Esophagus squamous epithelium (tissue), 5 donors: ENCODE results near the gene LSP1. TPM values are rescaled to one million over a fixed set of nuclear protein-coding genes. Genes with fewer than 3 reads are reported as not detected.

ENCODE experiments used
- DNase-seq: peaks from one replicate; lab custom pipeline; 2025; lab: John Stamatoyannopoulos, UW
- H3K27ac ChIP-seq, 4 donors: fragments of 200-600 bp; sonication (generic); one replicate each; pipeline ENCODE4 v1.5.1; 2016 to 2019; ENCODE audit warnings: mild to moderate bottlenecking in 1 of 4
- H3K27me3 ChIP-seq, 4 donors: fragments of 200-600 bp; sonication (generic); 1 replicate in 3 of 4; 2 replicates in 1 of 4; pipeline versions ENCODE4 v1.5.1 to v1.6.0; 2017 to 2021; ENCODE audit warnings: antibody characterized with exemption in 1 of 4
- H3K36me3 ChIP-seq, 3 donors: fragments of 200-600 bp; sonication (generic); one replicate each; pipeline ENCODE4 v1.5.1; 2016 to 2019
- H3K4me1 ChIP-seq, 3 donors: fragments of 200-600 bp; sonication (generic); one replicate each; pipeline ENCODE4 v1.5.1; 2017 to 2019
- H3K4me3 ChIP-seq, 4 donors: fragments of 200-600 bp; sonication (generic); 1 replicate in 3 of 4; 2 replicates in 1 of 4; pipeline ENCODE4 v1.5.1; 2016 to 2019; ENCODE audit warnings: mild to moderate bottlenecking in 2 of 4, moderate library complexity in 1 of 4
- H3K9me3 ChIP-seq, 3 donors: fragments of 200-600 bp; sonication (generic); one replicate each; pipeline ENCODE4 v1.5.1; 2016 to 2019
- POLR2A ChIP-seq, 4 donors: fragments of 450-650 bp; IDR thresholded peaks; one replicate each; pipeline ENCODE4 v1.6.1; 2017; ENCODE audit warnings: antibody characterized with exemption in 4 of 4, mild to moderate bottlenecking in 4 of 4, moderate library complexity in 3 of 4
- WGBS, 2 donors: methylation state at CpG; one replicate each; pipeline ENCODE4 v1.1.5; 2018; 5-methylcytosine and 5-hydroxymethylcytosine counted together
- intact Hi-C: fragments of 100-400 bp; cut with DNase I; formaldehyde crosslinking; loops from one replicate; pipeline ENCODE4 v1.15.0; 2022
- total RNA-seq, 4 donors: library from RNA; depleted of rRNA; stranded (reverse); fragments of >200 nt; gene quantifications; one replicate each; pipeline ENCODE4 v1.1.0, GENCODE V29; 2016
- TF ChIP-seq, protein P1 (sequence below), 6 experiments: fragments of 450-650 bp in 4 of 6; fragments of 200-600 bp in 2 of 6; sonication (generic) in 2 of 6; IDR thresholded peaks; one replicate each; pipeline ENCODE4 v1.5.1; 2016 to 2019; ENCODE audit warnings: antibody characterized with exemption in 6 of 6, mild to moderate bottlenecking in 4 of 6, moderate library complexity in 4 of 6
- donor health status: DM: yes; HTN: yes; CAD: no.

LSP1 gene
- total RNA-seq, 4 donors from 2014 or later, result 23.3 to 75.9 (median 46.4) TPM

DNA sequence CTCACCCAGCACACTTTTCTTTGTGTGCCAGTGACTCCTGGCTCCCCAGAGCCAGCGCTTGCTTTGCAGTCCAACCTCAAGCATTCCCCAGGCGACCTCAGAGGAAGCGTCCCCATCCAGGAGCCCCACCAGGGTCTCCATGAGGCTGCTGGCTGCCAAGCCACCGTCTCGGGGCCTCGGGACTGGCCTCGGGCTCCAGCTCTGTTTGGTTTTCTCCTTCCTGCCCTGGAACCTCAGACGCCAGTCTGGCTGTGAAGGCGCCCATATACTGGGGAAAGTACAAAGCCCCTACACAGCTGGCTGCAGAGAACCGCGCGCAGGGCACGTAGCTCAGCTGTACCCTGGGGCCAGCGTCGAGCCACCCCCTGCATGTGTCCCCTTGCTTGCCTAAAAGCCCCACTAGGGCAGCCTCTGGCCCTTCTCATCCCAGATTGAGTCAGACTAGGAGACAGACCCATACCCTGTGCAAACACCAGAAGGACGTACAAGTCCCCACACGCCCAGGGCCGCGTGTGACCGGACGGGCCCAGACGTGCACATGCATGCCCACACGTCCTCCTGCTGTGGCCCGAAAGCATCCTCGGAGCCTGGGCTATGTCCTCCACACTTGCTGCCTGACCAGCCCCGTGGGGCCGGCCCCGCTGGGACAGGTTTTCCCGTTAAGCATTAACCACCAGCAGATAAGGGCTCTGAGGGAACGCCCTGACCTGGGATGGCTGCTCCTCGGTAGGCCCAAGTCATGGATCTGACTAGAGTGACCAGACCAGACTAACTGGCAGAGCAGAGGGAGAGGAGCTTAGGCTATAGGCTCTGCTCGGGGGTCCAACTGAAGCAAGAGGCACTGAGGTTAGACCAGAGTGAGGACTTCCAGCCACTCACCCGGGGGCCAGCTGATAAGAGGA, 22.3 kb upstream of the LSP1 start:
- H3K4me1 ChIP-seq, result peaks cover 26 to 98% (median 50%) of the 10 kb centered on the region in 3 donors
- TF ChIP-seq, protein P1, sequence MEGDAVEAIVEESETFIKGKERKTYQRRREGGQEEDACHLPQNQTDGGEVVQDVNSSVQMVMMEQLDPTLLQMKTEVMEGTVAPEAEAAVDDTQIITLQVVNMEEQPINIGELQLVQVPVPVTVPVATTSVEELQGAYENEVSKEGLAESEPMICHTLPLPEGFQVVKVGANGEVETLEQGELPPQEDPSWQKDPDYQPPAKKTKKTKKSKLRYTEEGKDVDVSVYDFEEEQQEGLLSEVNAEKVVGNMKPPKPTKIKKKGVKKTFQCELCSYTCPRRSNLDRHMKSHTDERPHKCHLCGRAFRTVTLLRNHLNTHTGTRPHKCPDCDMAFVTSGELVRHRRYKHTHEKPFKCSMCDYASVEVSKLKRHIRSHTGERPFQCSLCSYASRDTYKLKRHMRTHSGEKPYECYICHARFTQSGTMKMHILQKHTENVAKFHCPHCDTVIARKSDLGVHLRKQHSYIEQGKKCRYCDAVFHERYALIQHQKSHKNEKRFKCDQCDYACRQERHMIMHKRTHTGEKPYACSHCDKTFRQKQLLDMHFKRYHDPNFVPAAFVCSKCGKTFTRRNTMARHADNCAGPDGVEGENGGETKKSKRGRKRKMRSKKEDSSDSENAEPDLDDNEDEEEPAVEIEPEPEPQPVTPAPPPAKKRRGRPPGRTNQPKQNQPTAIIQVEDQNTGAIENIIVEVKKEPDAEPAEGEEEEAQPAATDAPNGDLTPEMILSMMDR (IDR thresholded peaks at IDR 0.05), result no peak
- no peak for TF ChIP-seq POLR2A (IDR thresholded peaks at IDR 0.05)
- peak overlapping the region; percentile 57 to 94 (median 91) for H3K27ac ChIP-seq
- H3K4me3 ChIP-seq, result no peak overlapping the region
- intact Hi-C loops, result loop anchor here (5.0 kb wide), 2 partner anchors 68 to 138 kb away; partner anchors contain the start of gene CTSD
- DNase-seq, result no peak
- H3K36me3 ChIP-seq, result no peaks in the 10 kb centered on the region
- H3K27me3 ChIP-seq, result peaks cover 0 to 49% (median 0%) of the 10 kb centered on the region in 4 donors
- 29 to 32% methylated on average over 6 to 10 of the region's 33 CpGs for WGBS, 2 donors
- no peaks in the 10 kb centered on the region for H3K9me3 ChIP-seq

DNA sequence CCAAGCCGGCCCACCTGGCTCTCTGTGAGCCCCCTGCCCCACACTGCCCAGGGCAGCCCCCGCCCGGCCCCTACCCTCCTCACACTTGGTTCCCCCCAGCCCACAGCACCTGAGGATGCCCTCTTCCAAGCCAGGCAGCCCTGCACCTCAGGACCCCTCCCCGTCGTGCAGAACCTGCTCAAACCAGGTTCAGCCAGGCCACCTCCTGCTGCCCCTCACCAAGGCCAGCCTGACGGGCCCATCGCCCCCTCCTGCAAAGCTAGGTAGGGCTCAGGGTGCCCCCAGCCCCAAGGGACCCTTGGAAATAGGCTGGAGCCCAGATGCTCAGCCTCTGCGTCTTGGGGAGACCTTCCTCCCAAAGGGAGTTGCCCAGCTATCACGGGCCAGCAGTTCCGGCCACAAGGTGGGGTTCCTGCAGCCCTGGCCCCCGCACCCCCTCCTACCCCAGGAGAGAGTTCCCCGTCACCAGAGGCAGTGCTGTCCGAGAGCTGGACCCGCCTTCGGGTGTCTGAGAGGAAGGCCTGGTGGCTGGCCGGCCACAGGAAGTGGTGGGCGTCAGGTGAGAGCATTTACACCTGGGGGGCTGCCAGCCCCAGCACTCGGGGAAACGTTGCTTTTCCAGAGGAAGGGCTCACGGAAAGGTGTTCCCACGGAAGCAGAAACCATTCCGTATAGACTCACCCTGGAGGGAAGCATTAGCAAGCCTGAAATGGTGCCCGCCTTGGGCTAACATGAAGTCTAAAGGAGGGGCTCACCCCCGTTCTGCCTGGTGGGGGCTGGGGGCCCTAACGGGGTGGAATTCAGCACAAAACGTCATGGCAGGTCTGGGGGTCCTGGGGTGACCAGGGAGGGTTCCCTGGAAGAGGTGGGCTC, 21.3 kb upstream of the LSP1 start:
- Histone ChIP-seq H3K27ac (peak overlapping the region; percentile 57 to 94 (median 91)), H3K9me3 (no peaks in the 10 kb centered on the region), H3K36me3 (no peaks in the 10 kb centered on the region), H3K4me1 (peaks cover 26 to 98% (median 50%) of the 10 kb centered on the region in 3 donors), H3K4me3 (peak overlapping the region in 1 of 4 donors; percentile 49), H3K27me3 (peaks cover 0 to 40% (median 0%) of the 10 kb centered on the region in 4 donors)
- TF ChIP-seq, protein P1 (IDR thresholded peaks at IDR 0.05), result no peak
- no peak for TF ChIP-seq POLR2A (IDR thresholded peaks at IDR 0.05)
- no peak for DNase-seq
- WGBS, 2 donors, result 60 to 90% methylated on average over 2 to 11 of the region's 26 CpGs
- intact Hi-C loops, result loop anchor here (5.0 kb wide), 2 partner anchors 69 to 139 kb away; partner anchors contain the start of gene CTSD

DNA sequence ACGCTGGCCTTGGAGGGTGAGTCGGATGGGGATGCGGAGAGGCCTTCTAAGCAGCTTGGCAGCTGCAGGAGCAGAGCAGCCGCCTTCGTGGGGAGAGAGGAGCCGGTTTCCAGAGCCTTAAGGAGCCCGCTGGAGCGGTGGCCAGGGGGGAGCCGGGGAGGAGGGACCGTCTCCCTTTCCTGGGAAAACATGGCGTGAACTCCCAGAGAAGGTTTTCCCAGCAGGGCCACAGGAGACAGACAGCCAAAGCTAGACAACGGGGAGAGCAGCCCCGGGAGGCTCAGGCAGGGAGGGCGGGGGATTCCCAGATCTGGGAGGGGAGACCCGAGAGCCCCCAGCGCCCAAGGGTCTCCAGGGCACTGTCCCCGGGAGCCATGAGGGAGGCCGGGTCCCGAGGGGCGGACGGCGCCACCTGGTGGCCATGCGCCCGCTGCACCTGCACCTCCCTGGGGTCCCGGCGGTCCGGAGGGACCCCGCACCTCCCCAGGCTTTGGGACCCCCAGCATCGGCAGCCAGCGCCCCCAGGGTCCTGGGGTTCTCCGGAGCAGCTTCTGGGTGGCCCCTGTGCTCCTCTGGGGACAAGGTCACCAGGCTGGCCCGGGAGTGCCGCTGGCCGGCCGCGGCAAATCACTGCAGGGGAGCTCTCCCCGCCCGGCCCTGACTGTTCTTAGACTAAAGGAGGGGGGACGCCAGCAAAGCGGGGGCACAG, 20.5 kb upstream of the LSP1 start:
- peaks cover 30 to 98% (median 47%) of the 10 kb centered on the region in 3 donors for H3K4me1 ChIP-seq
- peak overlapping the region; percentile 36 to 94 (median 91) for H3K27ac ChIP-seq
- peak overlapping the region in 3 of 4 donors; percentile 29 to 49 (median 38) for H3K4me3 ChIP-seq
- H3K27me3 ChIP-seq, result peaks cover 0 to 32% (median 0%) of the 10 kb centered on the region in 4 donors
- TF ChIP-seq, protein P1 (IDR thresholded peaks at IDR 0.05), result peak; percentile 98 to 99 (median 98)
- no peak for TF ChIP-seq POLR2A (IDR thresholded peaks at IDR 0.05)
- H3K36me3 ChIP-seq, result no peaks in the 10 kb centered on the region
- no peak for DNase-seq
- no peaks in the 10 kb centered on the region for H3K9me3 ChIP-seq
- WGBS, 2 donors, result 5 to 6% methylated on average over 4 to 6 of the region's 40 CpGs
- intact Hi-C loops, result loop anchor here (5.0 kb wide), 2 partner anchors 70 to 140 kb away; partner anchors contain the start of gene CTSD

DNA sequence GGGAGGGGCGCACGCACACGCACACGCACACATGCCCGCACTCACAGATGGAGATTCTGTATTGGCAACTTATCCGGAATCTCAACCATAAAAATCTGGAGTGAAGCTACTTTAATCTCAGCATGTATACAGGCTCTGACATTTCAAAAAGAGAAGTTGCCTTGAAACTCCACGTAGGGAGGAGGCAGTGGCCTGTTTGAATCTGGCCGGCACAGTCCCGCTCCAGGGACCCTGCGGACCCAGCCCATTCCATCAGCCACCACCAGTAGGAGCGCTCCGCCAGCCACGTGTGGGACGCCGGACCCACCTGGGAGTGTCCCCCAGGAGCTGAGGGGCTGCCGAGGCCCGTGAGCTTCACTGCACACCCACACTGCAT, 20.0 kb upstream of the LSP1 start:
- 53% methylated on average over 8 of the region's 17 CpGs; no CpG with 5 or more reads in 1 of the 2 donors for WGBS, 2 donors
- H3K9me3 ChIP-seq, result no peaks in the 10 kb centered on the region
- intact Hi-C loops, result loop anchor here (5.0 kb wide), 2 partner anchors 71 to 141 kb away; partner anchors contain the start of gene CTSD
- DNase-seq, result no peak
- H3K36me3 ChIP-seq, result no peaks in the 10 kb centered on the region
- H3K4me1 ChIP-seq, result peaks cover 35 to 98% (median 50%) of the 10 kb centered on the region in 3 donors
- H3K27me3 ChIP-seq, result peaks cover 0 to 27% (median 0%) of the 10 kb centered on the region in 4 donors
- peak overlapping the region in 3 of 4 donors; percentile 29 to 49 (median 38) for H3K4me3 ChIP-seq
- peak overlapping the region; percentile 36 to 94 (median 91) for H3K27ac ChIP-seq
- no peak for TF ChIP-seq POLR2A (IDR thresholded peaks at IDR 0.05)
- TF ChIP-seq, protein P1 (IDR thresholded peaks at IDR 0.05), result no peak
